Stimulated activated naive CD8-positive, alpha-beta T cell treated with anti-CD3 and anti-CD28 coated beads, Interleukin-15, Interleukin-2, amounts not matched to agents 100 U/mL and 50 U/mL, for 24 hours (primary cell): Measurements from ENCODE around the gene KIAA0232.
A peak's percentile ranks its signal among the peaks of the same experiment; 100 is the strongest.
"Not testable (repeated sequence)": the region's sequence is repeated elsewhere in the genome, so short reads cannot be mapped to it uniquely, and the experiment has no call there.

Source experiments
- ATAC-seq: fragments of 150-1000 bp; cut with Tn5 transposase; one replicate; pipeline ENCODE4 v1.10.0; 2021
- DNase-seq: peaks from one replicate; pipeline ENCODE4 v3.0.0; 2021

The KIAA0232 gene

GRCh38 chr4:6804082-6804752, 21.7 kb downstream of the KIAA0232 start:
- no peak for DNase-seq

GRCh38 chr4:6806924-6807626, 24.5 kb downstream of the KIAA0232 start:
- DNase-seq = no peak
- no peak for ATAC-seq

More at GRCh38 chr4:6804082-6804752, 21.7 kb downstream of the KIAA0232 start:
- no peak for ATAC-seq

- DNase-seq = no peak
- no peak for ATAC-seq
Observed at GRCh38 chr4:6808259-6808658, 25.7 kb downstream of the KIAA0232 start.

GRCh38 chr4:6811165-6811564, 28.6 kb downstream of the KIAA0232 start:
- ATAC-seq (no peak), DNase-seq (no peak)

- DNase-seq (no peak), ATAC-seq (no peak)
Observed at GRCh38 chr4:6812766-6813165, 30.2 kb downstream of the KIAA0232 start.

GRCh38 chr4:6813725-6814124, 31.2 kb downstream of the KIAA0232 start:
- no peak for DNase-seq
- no peak for ATAC-seq

- ATAC-seq = peak; percentile 9
- DNase-seq = no peak
Observed at GRCh38 chr4:6815029-6815836, 32.7 kb downstream of the KIAA0232 start.

GRCh38 chr4:6819295-6819694, 36.8 kb downstream of the KIAA0232 start:
- no peak for ATAC-seq
- no peak for DNase-seq

- DNase-seq = no peak
- no peak for ATAC-seq
Observed at GRCh38 chr4:6820695-6821094, 38.2 kb downstream of the KIAA0232 start.

- ATAC-seq (no peak), DNase-seq (no peak)
Observed at GRCh38 chr4:6824071-6824470, 41.5 kb downstream of the KIAA0232 start.

GRCh38 chr4:6824772-6825402, 42.4 kb downstream of the KIAA0232 start:
- ATAC-seq = no peak
- no peak for DNase-seq

GRCh38 chr4:6825403-6825802, 42.9 kb downstream of the KIAA0232 start:
- DNase-seq (no peak), ATAC-seq (no peak)

- DNase-seq = no peak
- ATAC-seq = no peak
Observed at GRCh38 chr4:6826781-6827508, 44.4 kb downstream of the KIAA0232 start.

- no peak for ATAC-seq
- DNase-seq = no peak
Observed at GRCh38 chr4:6829086-6829485, 46.6 kb downstream of the KIAA0232 start.

GRCh38 chr4:6834867-6835266, 52.3 kb downstream of the KIAA0232 start:
- no peak for ATAC-seq
- DNase-seq = no peak

GRCh38 chr4:6835616-6836015, 53.1 kb downstream of the KIAA0232 start:
- not testable (repeated sequence) for ATAC-seq, DNase-seq

GRCh38 chr4:6837106-6837505, 54.6 kb downstream of the KIAA0232 start:
- not testable (repeated sequence) for DNase-seq, ATAC-seq

GRCh38 chr4:6839579-6839978, 57.1 kb downstream of the KIAA0232 start:
- DNase-seq (no peak), ATAC-seq (no peak)

GRCh38 chr4:6840062-6840976, 57.8 kb downstream of the KIAA0232 start:
- no peak for DNase-seq
- ATAC-seq = no peak

- no peak for ATAC-seq
- no peak for DNase-seq
Observed at GRCh38 chr4:6845027-6845426, 62.5 kb downstream of the KIAA0232 start.

GRCh38 chr4:6845574-6845973, 63.0 kb downstream of the KIAA0232 start:
- DNase-seq = no peak
- no peak for ATAC-seq
